HG03025 (cell line): ENCODE results near the gene HNRNPDL.
"Not testable (repeated sequence)": the region's sequence is repeated elsewhere in the genome, so short reads cannot be mapped to it uniquely, and the experiment has no call there.

Experiments used
- ATAC-seq: cut with Tn5 transposase; IDR thresholded peaks from one replicate; pipeline ENCODE4 v1.9.1; 2021; ENCODE audit warnings: mild to moderate bottlenecking, moderate library complexity; ENCODE audit not compliant: unreplicated experiment, low FRiP score

HNRNPDL gene

GRCh38 chr4:82434949-82435348 lies 4.7 kb upstream of the HNRNPDL start:
- no peak for ATAC-seq

- ATAC-seq = no peak
Measured at GRCh38 chr4:82433791-82434190, 3.5 kb upstream of the HNRNPDL start.

GRCh38 chr4:82432596-82432995 lies 2.3 kb upstream of the HNRNPDL start:
- no peak for ATAC-seq

GRCh38 chr4:82431831-82432230 lies 1.6 kb upstream of the HNRNPDL start:
- no peak for ATAC-seq

- peak; percentile 7 for ATAC-seq
Measured at GRCh38 chr4:82430964-82431745, 893 bp upstream of the HNRNPDL start.

GRCh38 chr4:82429728-82430192 lies 502 bp downstream of the HNRNPDL start:
- peak; percentile 11 for ATAC-seq

- ATAC-seq = peak; percentile 54
Measured at GRCh38 chr4:82428969-82429727, 1.1 kb downstream of the HNRNPDL start.

- no peak for ATAC-seq
Measured at GRCh38 chr4:82428526-82428968, 1.7 kb downstream of the HNRNPDL start.

GRCh38 chr4:82425478-82425877 lies 4.8 kb downstream of the HNRNPDL start:
- ATAC-seq = no peak

GRCh38 chr4:82423245-82424054 lies 6.8 kb downstream of the HNRNPDL start:
- no peak for ATAC-seq

- ATAC-seq = no peak
Measured at GRCh38 chr4:82422616-82423015, 7.6 kb downstream of the HNRNPDL start.

- no peak for ATAC-seq
Measured at GRCh38 chr4:82421796-82422560, 8.3 kb downstream of the HNRNPDL start.

- no peak for ATAC-seq
Measured at GRCh38 chr4:82419451-82419850, 10.8 kb downstream of the HNRNPDL start.

- ATAC-seq = no peak
Measured at GRCh38 chr4:82415922-82416365, 14.3 kb downstream of the HNRNPDL start.

GRCh38 chr4:82415061-82415460 lies 15.2 kb downstream of the HNRNPDL start:
- not testable (repeated sequence) for ATAC-seq

GRCh38 chr4:82403725-82404124 lies 26.5 kb downstream of the HNRNPDL start:
- no peak for ATAC-seq

GRCh38 chr4:82402196-82402775 lies 28.0 kb downstream of the HNRNPDL start:
- ATAC-seq = no peak

GRCh38 chr4:82401600-82401999 lies 28.7 kb downstream of the HNRNPDL start:
- no peak for ATAC-seq

GRCh38 chr4:82398263-82398662 lies 32.0 kb downstream of the HNRNPDL start:
- ATAC-seq = no peak

GRCh38 chr4:82397527-82397926 lies 32.7 kb downstream of the HNRNPDL start:
- no peak for ATAC-seq
